GM18511 (cell line): ENCODE results near the gene EFHD2.
"Not testable (repeated sequence)": the region's sequence is repeated elsewhere in the genome, so short reads cannot be mapped to it uniquely, and the experiment has no call there.

Experiments used
- ATAC-seq: cut with Tn5 transposase; IDR thresholded peaks from one replicate; pipeline ENCODE4 v1.9.1; 2021; ENCODE audit warnings: mild to moderate bottlenecking, moderate library complexity; ENCODE audit not compliant: unreplicated experiment

The EFHD2 gene

DNA sequence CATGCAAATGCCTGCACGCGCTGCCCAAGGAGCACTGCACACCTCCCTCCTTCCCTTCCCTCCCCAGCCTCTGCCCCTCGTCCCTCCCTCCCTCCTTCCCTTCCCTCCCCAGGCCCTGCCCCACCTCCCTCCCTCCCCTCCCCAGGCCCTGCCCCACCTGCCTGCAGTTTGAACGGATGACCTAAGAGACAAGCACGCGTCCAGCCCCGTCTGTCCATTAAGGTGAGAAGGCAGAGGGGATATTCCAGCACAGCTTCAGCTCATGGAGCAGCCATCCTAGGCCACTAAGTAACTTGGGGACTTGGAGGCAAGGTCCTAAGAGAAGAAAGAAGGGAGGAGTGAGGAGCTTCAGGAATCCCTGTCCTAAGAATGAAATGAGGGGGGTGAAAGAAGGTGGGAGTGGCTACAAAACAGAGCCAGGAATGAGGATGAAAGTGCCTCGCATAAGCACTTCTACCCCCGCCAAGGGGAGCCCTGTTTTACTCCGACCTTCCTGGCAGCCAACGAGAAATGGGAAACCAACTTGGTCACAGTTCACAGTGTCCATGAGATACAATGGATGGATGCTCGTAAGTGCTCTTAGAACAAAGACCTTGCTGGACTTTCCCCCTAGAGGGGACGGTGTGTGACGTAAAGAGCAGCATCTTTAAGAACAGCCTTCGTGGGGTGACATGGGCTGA is 21.3 kb upstream of the EFHD2 start:
- ATAC-seq = no peak

DNA sequence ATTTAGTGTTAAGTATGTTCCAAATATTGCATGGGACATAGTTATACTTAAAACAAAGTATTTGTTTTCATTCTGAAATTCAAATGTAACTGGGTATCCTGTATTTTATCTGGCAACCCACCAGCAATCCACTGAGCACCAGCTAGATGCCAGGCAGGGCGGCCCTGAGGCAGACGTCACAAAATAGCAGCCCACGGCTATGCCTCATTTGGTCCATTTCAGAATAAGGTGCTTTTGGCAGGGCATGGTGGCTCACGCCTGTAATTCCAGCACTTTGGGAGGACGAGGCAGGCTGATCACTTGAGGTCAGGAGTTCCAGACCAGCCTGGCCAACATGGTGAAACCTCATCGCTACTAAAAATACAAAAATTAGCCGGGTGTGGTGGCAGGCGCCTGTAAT is 19.9 kb upstream of the EFHD2 start:
- not testable (repeated sequence) for ATAC-seq

DNA sequence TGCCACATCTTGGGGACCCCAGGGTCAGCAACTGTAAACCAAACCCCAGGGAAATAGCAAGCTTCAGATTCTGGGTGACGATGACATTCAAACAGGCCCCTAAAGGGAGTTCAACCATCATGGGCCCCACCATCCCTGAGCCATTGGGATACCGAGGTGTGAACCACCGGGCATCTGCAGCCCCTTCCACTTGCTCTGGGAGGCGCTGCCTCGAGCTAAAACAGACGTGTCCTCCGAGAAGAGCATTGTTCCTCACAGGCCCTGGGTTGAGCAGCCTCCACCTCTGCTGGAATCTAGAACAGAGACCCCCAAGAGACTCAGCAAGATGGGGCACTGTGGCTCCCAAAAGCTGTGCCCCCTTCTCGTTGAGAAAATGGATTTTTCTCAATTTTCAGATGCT is 19.0 kb upstream of the EFHD2 start:
- no peak for ATAC-seq

DNA sequence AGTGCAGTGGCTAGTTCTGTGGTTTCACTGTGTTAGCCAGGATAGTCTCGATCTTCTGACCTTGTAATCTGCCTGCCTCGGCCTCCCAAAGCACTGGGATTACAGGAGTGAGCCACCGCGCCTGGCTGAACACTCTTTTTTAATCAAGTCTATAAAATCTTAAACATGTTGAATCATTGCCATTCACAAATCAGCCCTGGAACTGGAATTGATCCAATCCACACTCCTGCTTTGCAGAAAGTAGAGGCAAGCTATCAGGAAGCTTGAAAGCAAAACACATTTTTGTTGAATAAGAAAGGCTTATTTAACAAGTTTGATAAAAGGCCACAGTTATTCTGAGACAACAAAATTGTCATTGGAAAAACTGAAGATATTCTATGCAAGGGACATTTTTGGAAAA is 18.3 kb upstream of the EFHD2 start:
- no peak for ATAC-seq

DNA sequence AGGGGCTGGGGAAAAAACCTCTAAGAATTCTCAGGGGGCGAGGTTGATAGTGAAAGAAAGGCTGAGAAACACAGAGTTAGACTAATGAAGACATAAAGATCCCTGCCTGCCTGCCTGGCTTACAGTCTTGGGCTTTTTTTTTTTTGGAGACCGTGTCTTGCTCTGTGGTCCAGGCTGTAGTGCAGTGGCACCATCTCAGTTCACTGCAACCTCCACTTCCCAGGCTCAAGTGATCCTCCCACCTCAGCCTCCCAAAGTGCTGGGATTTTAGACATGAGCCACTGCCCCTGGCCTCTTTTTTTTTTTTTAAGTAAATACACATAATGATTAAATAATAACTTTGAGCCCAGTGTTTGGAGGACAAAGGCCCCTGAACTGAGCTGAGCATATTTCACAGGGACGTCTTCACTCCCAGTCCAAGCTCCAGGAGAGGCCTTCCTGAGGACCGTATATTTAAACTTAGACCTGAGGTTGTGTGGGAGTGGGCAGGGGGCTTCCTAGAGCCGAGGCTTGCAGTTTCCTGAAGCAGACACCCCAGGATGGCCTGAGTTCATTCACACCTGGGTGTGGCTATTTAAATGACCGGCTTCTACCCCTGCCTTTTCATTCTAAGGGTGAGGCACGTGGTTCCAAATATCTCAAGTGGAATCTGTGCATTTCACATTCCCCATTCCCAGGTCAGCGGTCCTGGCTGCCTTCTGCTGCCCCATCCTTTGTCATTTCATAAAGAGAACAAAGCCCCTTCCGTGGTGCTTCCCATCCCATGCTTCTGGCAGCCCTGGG is 16.0 kb upstream of the EFHD2 start:
- no peak for ATAC-seq

DNA sequence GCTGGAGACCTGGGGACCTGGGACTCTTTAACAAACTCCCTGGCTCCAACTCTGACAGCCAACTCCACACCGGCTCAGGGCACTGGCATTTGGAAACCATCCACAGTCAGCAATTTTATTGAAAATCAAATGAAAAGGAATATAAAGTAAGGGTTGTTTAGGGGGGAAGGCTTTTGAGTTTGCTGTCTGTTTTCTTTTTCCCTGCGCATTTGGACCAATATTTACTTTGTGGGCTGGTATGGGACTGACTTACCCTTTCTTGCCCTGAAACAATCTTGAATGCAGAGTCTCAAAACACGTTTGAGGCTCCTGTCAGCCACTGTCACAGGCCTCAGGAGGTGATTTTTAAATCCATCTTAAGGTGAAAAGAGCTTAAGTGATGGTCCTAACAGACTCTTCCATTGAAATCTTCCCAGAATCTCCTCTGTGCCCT is 15.4 kb upstream of the EFHD2 start:
- ATAC-seq = no peak

DNA sequence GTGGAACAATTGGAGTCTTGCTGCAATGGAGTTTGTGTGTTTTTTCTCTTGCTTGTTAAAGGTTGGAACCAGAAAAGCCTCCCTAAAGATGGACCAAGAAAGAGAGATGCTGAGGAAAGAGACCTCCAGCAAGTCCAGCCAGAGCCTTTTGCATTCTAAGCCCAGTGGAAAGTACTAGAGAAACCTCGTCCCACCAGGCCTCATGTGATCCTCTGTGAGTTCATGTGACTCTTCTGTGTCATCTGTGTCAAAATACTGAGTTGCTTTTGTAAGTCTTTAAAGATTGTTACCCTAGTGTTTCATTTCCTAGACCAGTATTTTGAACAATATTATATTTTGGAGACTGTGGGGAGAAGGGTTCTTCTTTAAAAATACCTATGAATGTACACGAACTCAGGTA is 12.5 kb upstream of the EFHD2 start:
- ATAC-seq = no peak

DNA sequence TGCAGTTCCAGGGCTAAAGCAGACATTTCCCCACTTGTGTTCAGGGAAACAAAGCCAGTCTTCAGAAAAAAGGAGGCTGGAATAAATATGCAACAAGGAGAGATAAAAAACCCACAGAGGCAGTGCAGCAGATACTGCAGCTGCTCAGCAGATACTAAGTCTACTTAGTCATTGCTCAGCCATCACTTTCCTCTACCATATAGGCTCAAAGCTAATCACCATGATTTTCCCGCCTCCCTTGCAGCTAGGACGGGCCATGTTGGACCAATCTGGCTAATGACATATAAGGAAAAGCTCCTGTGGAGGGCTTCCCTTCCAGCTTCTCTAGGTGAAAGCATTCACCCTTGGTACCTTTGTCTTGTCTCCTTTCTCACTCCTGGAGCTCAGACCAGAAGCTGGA is 10.0 kb upstream of the EFHD2 start:
- no peak for ATAC-seq

DNA sequence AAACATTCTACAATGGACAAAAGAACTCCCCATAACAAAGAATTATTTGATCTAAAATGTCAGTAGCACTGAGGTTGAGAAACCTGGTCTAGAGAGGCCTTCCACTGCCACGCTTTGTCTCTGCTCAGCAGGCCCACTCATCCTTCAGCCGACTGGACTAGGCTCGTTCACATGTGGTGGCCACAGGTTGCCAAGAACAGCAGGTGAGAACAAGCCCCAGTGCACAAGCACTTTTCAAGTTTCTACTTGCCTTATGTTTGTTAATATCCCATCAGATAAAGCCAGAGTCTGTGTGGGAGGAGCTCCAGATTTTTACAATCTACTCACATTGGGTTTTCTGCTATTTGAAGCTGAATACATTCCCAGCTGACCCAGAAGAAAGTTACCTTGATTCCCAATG is 9.1 kb upstream of the EFHD2 start:
- ATAC-seq = no peak

DNA sequence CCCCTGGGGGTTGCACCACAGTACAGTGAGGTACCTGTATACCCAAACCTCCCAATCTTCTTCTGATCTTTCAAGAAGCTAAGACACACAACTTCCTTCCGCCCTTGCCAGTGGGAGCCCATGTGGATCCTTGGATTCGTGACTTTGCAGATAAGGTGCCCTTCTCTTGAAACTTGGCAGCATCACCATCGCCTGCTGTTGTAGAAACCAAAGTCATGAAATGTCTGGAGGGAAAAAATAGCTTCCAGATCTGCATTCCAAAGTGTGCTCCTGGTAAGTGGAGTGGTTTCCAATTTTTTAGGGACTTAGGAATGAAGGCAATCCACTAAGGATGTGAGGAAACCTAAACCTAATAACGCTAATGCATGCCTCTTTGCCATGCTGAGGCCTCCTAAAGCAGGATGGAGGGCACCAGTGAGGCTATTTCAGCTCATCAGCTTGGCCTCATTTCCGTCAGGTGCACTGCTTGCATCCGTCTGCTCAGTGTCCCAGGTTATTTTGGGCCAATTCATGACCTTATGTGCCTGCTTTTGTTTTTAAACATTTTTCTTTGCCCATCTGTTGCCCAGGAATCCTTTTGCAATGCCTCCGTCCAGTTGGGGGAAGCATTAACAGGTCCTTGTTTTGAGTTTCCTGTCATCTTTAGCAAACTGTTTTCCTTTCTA is 8.2 kb upstream of the EFHD2 start:
- ATAC-seq = no peak

DNA sequence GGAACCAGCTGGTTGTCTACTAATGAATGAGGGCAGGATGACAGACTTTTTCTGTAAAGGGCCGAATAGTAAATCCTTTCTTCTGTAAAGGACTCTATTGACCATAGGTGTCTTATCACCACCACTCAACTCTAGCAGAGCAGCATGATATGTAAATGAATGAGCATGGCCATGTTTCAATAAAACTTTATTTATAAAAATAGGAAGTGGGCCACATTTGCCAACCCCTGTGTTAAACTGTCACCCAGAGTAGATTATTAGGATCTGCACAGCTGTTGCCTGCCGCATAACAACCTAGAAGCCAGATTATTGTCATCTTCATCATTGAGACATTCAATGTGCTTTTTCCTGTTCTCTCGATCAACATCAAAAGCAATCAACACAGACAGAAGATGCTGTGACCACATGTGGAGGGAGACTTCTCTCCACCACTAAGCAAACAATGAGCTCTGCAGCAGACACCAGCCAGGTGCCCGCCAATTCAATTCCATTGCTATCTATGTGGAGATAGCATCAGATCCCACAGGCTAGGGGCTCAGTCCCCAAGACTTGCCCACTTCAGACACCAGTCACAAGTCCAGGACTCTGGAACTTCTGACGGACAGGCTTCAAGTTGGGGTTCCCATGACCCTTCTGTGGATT is 6.8 kb upstream of the EFHD2 start:
- ATAC-seq = no peak

DNA sequence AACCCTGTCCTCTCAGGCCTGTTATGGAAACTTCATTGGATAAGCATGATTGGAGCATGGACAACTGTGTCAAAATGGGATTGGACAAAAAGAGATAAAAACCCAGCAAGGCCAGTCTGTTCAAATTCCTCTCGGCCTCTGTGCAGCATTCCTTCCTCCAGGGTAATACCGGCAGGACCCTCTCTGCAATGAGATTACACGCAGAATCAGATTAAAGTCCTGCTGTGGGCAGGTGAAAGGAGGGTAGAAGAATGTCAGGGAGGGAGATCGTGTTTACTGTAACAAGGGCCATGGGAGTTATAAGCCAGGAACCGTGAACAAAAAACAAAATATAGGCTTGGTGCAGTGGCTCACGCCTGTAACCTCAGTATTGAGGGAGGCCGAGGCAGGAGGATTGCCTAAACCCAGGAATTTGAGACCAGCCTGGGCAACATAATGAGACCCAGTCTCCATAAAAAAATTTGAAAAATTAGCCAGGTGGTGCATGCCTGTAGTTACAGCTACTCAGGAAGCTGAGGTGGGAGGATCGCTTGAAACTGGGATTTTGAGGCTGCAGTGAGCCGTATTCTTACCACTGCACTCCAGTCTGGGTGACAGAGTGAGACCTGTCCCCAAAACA is 5.6 kb upstream of the EFHD2 start:
- ATAC-seq = no peak

DNA sequence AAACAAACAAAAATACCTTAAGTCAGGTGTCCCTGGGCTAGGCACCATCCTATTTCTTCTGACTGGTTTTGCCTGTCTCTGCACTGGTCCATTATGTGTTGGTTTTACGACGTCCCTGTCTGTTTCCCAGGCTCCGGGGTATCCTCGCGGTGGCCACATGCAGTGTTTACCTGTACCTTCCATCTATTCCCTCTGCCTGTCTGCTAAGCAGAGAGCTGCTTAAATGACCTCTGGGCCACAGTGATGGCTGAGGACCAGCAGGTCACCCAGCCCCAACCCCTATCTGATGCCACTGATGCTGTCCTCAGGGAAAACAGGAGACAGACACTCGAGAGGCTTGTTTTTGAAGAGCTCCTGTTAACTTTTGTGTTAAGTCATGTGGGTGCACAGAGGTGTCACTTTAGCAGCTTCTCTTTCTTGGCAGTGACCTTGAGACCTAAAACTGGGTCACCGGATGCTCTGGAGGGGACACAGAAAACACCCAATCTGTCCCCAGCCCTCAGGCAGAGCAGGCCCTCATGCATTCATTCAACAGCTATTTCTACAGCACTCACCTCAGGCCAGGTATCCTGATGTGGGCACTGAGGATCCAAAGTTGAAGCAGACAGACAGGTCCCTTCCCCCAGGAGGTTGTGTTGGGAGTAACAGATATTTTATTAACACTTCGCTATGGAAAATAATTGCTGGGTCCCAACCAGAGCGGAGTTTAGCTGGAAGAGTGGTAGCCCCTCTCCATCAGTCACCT is 4.4 kb upstream of the EFHD2 start:
- no peak for ATAC-seq

DNA sequence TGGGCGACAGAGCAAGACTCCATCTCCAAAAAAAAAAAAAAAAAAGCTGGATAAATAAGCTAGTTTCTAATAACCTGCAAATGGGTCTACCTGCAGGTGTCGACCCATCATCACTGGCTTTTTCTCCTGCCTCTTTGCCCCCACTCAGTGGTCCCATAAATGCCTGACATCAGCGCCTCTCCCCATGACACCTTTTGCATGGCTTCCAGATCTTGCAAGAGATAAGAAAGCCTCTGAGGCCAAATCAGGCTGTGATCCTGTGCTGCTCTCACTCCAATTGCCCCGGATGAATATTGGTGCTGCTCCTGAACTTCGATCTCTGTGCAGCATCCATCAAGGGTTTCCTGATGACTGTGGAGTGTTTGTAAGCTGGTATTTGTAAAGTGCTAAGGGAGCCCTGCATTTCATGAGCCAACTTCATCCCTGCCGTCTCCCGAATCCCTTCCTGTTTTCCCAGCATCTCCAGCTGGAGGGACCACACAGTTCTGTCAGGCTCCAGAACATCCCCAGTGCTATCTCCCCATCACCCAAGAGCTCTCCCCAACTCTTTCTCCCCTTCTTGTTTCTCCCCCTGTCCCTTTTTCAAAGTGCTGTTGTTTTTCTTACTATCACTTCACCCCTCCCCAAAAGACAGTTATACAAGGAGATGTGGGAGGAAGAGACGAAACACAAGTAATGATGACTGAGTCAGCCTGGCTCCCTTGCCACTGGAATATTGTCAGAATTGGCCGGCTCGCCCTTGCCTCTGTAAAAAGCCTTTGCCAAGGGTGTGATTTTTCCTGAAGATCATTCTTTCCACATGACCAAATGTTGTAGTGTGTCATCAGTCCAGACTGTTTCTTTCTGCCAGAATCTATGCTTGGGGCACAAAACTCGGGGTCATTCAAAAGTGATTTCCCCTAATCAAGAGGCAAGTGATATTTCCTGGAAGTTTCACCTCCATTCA is 2.8 kb upstream of the EFHD2 start:
- no peak for ATAC-seq

DNA sequence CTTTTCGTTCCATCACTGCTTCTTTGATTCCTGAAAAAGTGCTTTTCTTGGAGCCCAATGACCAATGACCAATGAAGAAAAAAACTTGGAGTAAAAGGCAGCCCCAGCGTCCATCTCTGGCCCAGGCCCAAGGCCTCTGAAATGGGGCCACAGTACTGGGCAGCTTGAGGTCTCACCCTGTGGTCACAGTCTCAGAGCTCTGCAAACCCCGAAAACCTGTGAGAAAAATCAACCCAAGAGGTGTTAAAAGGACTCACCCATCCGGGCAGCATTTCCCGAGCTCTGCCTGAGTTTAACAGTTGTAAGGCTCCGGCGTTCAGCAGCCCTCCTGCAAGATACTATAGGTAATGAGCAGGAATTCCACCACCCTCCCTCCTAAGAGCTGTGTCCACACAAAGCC is 2.1 kb upstream of the EFHD2 start:
- ATAC-seq = no peak

DNA sequence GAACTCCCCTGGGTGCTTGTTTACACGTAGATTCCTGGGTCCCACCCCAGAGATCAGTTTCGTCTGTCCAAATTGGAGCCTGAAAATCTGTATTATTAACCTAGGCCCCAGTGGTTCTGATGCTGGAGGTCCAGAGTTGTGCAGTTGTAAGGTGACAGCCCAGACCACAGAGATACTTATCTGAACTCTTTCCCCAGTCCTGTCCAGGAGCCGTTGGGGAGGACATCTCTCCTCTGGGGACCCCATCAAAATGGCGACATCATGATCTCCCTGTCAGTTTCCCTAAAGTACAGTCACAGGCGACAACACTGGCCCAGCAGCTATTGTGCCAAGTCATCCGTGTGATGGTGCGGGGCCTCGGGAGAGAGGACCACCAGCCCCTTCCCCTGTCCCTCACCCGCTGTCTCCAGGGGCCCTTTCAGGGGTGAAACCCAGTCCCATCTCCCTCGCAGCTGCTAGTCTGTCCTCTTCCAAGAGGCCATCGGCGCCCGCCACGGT is 749 bp upstream of the EFHD2 start:
- no peak for ATAC-seq

DNA sequence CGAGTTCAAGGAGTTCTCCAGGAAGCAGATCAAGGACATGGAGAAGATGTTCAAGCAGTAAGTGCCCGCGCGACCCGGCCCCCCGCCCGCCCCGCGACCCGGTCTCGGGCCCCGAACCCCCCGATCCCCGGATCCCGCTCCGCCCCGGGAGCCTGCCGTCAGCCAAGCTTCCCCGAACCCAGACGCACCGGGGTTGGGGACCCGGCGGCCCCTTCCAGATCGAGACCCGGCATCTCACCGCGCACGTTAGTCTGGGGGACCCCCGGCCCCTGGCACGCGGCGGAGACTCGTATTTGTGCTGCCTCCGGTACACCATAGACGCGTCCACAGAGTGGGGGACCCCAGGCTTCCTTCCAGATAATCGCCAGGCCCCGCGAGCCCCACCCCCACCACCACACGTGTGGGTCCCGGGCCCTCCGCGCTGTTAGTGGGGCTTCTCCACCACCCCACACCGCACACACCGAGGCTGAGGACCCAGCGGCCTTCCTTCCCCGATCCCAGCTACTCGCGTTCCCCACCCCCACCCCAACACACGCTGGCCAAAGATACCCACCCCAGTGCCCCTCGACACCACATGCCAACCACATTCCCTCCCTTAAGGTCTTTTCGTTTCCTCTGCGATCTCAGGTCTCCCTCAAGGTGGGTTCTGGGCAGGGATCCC is 665 bp downstream of the EFHD2 start:
- ATAC-seq = no peak

DNA sequence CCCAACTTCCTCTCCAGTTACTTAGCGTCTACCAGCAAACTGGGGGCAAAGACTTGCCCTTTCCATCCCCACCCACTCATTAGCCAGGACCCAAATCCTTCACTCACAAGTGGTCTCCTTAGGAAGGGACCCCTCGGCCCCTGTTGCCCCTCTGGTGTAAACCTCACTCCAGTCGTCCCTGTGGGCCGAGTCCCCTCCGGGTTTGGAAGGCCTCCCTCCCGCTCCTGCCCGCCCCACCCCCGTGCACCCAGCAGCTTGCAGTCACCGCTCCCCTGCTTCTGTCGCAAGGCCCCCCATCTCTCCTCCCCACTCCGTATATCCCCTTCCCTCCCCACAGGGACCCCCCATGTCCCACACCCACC is 1.2 kb downstream of the EFHD2 start:
- ATAC-seq = no peak
